ENCODE results near the gene RPS14.
A peak's percentile ranks its signal among the peaks of the same experiment; 100 is the strongest.

RPS14 gene

DNA sequence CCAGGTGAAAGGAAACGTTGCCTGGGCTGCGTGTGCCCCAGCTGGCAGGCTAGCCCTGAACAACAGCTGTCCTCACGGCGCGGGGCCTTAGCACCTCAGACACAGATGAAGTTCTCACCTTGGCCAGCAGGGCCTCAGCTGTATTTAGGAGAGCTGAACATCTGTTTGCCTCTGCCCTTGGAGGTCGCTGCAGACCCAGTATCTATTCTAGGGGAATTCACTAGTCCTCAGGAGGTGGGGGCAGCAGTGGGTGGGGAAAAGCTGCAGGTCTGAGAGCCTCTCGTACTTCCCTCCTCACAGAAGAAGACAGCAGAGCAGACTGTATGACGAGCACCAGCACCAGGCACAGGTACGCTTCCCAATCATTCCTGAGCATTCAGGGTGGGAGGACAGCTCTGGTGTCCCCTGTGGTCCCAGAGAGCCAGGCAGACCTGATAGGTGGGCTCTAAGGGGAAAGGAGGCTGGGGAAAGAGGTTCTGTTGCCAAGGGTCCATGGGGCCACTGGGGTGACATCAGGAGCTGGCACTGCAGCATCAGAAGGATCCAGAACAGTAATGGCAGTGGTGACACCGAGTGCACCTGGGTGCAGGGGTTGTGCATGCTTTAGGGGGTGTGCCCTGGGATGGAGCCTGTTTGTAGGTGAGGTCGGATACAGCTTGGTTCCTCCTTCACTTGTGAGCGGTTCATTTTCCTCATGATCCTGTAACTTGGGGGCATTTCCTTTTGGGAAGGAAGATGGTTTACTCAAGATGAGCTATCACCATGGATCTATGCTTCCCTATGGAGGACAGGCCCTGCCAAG is 50.6 kb downstream of the RPS14 start:
- DNase-seq, result peak; percentile 42

DNA sequence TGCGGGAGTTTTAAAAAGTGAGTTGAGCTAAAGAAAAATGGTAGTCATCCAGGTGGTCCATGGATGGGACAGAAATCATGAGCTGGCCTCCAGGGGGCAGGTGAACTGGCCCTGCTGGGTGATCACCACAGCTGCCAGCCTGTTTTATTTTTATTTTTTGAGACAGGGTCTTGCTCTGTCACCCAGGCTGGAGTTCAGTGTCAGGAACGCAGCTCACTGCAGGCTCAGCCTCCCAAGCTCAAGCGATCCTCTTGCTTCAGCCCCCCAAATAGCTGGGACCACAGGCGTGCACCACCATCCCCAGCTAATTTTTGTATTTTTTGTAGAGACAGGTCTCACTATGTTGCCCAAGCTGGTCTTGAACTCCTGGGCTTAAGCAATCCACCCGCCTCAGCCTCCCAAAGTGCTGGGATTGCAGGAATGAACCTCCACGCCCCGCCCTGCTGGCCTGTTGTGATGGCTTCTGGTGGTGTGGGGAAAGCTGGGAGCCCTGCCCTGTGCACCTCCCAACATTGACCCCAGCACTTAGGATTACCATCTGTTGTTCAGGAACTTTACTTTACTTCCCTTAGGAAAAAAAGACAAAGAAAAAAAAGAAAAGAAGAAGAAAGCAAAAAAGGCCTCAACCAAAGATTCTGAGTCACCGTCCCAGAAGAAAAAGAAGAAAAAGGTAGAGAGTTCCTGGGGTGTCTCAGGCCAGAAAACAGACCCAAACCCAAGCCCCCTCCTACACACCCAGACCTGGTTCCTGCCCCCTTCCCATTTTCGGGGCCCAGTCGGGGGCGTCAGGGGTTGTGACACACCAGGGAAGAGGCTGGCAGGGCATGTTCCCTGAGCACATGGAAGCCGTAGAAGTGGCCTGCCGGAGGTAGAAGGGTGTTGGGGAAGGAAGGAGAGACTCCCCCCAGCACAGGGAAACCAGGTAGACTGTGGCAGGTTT is 51.5 kb downstream of the RPS14 start:
- DNase-seq, result no peak

DNA sequence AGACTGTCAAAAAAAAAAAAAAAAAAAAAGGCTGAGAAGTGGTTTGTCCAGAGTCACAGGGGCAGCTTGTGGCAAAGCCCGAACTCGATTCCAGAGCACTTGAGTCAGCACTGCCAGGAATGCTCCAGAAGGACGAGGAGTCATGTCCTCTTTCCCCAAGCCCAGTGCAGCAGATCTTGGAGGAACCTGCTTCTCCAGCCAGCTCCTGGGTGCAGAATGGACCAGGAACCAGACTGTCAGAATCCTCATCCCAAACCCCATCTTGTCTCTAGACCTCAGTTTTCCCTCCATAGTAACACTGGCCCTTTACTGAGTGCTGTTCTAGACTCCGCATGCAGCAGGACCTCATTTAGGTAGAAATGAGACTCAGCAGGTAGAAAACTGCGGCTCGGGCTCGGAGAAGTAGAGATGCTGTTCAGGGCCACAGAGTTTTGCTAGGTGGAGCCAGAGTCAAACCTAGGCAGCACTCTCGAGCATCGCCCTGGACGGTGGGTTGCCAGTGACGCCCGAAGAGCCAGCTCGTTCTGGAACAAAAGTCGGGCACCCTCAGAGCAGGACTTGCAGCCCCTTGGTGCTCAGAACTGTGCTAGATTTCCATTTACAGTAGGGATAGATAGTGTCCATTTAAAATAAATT is 52.3 kb downstream of the RPS14 start:
- no peak for DNase-seq

DNA sequence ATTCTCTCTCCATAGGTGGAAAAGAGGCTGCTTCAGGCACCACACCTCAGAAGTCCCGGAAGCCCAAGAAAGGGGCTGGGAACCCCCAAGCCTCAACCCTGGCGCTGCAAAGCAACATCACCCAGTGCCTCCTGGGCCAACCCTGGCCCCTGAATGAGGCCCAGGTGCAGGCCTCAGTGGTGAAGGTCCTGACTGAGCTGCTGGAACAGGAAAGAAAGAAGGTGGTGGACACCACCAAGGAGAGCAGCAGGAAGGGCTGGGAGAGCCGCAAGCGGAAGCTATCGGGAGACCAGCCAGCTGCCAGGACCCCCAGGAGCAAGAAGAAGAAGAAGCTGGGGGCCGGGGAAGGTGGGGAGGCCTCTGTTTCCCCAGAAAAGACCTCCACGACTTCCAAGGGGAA is 53.3 kb downstream of the RPS14 start:
- DNase-seq, result no peak

DNA sequence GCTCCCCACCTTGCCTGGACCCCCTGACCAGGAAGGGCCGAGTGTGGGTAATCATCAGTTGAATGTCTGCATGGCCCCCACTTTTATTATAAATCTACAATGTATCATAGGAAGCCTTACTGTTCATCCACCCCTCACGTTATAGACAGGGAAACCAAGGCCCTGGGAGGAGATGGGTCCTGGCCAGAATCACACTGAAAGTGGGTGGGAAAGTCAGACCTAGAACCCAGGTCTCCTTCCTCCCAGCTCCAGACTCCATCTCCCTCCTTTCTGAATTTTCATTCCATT is 53.9 kb downstream of the RPS14 start:
- DNase-seq, result no peak

DNA sequence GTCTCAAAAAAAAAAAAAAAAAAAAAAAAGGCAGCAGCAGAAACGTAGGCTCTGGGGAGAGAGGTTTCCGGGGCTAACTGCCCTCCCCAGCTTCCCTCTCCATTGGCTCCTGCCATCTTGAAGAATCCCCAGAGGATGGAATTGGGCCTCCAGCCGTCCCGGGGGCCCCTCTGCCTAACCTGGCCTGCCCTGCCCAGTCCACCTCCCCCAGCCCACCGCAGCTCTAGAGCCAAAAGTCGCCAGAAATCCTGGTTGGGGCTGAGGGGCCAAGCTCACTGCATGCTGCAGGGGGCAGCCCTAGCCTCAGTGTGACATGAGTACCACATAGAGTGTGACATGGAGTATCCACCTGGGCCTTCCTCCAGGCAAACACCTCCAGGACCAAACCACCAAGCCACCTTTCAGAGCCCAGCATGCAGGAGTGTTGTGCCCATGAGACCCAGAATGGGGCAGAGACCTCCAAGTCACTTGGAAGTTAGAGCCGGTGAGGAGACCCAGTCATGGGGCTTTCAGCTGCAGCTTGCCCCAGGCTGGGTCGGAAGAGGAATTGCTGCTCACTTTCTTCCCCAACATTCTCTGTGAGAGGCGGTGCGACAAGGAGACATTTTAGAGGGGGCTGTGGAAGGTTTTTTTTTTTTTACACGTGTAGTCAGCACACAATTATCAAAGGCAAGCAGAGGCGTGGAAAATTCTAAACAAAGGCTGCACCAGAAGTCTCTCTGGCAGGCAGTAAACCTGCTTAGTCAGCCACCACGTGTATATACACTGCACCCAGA is 54.4 kb downstream of the RPS14 start:
- DNase-seq, result no peak

DNA sequence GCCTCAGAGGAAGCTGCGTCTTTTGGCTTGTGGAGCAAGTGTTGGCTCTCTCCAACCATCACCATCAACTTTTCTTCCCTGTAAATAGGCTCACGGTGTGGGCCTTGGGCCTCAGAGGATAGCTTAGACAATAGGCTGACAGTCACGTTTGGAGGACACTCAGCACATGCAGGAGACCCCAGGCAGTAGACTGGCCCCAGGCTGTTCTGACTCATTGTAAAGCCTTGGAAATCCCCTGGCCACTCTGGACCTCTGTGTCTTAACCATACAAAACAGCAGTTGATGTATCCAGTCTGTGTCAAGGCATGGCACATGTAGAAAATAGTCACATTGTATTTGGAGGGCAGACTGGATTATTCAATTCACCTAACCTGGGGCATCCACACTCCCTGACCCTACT is 55.4 kb downstream of the RPS14 start:
- no peak for DNase-seq

DNA sequence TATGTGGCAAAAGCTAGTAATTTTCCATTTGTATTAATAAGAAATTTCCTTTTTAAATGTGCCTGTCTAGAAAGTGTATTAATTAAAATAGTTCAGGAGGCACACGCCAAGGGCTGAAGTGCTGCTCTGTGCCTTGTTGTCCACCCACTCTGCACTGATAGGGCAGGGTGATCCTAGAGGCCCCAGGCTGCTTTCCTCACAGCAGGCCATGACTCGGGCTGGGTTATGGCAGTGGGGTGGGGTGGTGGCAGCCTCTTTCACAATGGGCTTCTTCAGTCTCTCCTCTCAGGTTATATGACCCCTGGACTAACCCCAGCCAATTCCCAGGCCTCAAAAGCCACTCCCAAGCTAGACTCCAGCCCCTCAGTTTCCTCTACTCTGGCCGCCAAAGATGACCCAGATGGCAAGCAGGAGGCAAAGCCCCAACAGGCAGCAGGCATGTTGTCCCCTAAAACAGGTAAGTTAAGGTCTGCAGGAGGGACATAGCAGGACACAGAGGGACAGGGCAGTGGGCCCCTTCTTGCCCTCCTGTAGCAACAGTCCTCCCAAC is 56.4 kb downstream of the RPS14 start:
- DNase-seq, result no peak

DNA sequence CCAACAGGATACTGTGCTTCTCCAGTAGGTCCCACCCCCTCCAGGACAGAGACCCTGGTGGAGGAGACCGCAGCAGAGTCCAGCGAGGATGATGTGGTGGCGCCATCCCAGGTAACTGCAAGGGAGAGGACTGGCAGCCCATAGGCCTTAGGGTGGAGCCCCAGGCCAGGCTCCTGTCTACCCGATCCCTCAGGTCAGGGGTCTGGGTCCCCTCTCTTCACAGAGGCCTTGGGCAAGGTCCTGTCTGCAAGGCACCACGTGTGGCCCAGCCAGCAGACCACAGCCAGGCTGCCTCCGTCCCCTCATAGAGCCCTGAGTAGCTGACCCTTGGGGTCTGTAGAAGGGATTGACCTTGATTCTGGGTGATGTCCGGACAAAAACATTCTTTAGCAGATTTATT is 56.9 kb downstream of the RPS14 start:
- DNase-seq, result no peak

All from DMS53 (cell line).